Stimulated activated CD4-positive, alpha-beta T cell treated with anti-CD3 and anti-CD28 coated beads, Interleukin-2, amount 100 ng/mL, for 24 hours (primary cell): ENCODE data around the gene LIPC.

Experiments
- DNase-seq, 2 donors: peaks; one replicate each; pipeline ENCODE4 v3.0.0-alpha.2; 2020

Gene LIPC

DNA sequence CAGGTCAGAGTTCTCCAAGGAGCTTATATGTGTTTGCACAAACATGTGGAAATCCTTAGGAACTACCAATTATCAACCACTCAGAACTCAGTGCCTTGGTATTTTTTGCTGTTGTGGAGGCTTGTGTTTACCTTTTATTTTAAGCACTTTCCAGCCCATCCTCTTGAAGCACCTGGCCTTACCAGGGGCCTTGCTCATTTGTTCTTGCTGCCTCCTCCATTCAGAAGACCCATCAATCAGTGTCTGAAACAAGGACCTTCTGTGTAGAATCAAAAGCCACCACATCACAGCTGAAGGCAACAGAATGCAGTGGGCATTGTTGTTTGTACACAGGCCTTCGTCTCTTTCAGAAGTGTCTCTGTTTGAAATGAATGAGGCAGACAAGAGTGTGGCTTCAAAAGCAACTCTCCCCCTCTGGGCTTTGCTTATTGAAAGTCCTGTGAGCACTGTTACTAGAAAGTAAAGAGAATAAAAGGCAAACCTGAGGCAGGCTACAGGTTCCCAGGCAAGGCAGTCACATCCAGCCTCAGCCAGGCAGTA, 24.5 kb upstream of the LIPC start:
- no peak for DNase-seq

- no peak for DNase-seq
Observed at GRCh38 chr15:58407778-58408177, 24.0 kb upstream of the LIPC start.

DNA sequence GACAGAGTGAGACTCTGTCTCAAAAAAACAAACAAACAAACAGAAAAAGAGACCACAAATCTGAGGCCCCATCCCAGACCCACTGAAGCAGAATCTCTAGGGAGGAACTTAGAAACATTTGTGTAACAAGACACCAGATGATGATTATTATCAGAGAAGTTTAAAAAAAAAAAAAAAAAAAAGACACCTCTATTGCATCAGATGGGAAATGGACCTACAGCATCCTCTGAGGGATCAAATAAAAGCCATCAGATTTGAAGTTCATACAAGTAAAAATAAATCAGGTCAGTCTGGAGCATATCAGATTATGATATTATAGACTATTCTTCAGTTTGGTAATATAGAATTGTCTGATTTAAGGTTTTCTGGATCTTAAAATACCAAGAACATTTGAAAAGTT, 21.9 kb upstream of the LIPC start:
- DNase-seq, result no peak

DNA sequence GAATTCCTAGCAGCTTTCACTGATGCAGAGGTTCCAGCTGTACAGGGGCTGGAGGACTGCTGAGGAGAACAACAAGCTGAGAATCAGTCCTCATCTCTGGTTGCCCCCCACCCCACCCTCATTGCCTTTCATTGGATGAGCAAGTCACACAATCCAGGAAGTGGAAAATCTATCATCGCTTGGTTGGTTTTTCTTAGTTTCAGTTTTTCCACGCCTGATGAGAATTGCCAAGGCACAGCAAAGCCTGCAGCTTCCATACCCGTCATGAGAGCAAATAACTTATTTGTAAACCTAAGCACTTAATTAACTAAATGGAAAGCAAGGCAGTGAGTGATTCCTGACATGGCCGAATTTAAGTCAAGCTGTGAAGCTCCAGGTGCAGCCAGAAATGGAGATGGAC, 21.4 kb upstream of the LIPC start:
- peak; percentile 27 to 30 for DNase-seq

DNA sequence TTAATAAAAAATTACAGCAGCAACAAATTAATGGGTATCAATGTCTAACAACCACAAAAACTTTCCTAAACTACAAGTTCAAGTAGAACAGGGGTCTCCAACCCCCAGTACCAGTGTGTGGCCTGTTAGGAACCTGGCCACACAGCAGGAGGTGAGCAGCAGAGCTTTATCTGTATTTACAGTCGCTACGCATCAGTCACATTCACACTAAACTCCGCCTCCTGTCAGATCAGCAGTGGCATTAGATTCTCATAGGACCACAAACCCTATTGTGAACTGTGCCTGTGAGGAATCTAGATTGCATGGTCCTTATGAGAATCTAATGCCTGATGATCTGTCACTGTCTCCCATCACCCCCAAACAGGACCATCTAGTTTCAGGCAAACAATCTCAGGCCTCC, 18.5 kb upstream of the LIPC start:
- no peak for DNase-seq

DNA sequence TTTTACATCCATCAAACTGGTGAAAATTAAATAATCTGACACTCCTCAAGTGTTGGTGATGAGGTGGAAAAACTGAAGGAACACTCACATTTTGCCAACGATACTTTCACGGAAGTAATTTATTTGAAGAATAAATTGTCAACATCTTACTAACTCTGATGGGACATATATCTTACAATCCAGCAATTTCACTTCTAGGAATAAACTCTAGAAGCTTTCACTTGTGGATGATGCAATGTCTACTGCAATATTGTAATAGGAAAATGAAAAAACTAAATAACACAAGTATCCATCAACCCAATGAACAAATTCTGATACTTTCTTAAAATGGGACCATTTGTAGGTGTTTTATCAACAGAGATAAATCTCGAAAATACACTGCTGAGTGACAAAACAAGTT, 16.2 kb upstream of the LIPC start:
- no peak for DNase-seq

DNA sequence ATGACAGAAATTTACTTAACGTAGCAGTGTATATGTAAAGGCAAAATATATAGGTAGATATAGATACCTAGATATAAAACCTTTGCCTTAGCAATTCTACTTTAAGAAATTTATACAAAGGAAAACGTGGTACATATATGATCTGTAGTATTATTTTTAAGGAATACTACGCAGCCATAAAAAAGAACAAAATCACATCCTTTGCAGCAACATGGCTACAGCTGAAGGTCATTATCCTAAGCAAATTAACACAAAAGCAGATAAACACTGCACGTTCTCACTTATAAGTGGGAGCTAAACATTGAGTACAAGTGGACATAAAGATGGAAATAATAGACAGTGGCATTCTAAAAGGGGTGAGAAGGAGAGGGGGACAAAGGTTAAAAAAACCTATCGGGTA, 14.8 kb upstream of the LIPC start:
- DNase-seq, result no peak

GRCh38 chr15:58418135-58418534, 13.7 kb upstream of the LIPC start:
- DNase-seq, result no peak

- no peak for DNase-seq
Observed at GRCh38 chr15:58419803-58420524, 11.8 kb upstream of the LIPC start.

- no peak for DNase-seq
Observed at GRCh38 chr15:58420579-58421043, 11.2 kb upstream of the LIPC start.

- no peak for DNase-seq
Observed at GRCh38 chr15:58423205-58423604, 8.6 kb upstream of the LIPC start.

GRCh38 chr15:58423831-58424608, 7.8 kb upstream of the LIPC start:
- DNase-seq, result no peak

DNA sequence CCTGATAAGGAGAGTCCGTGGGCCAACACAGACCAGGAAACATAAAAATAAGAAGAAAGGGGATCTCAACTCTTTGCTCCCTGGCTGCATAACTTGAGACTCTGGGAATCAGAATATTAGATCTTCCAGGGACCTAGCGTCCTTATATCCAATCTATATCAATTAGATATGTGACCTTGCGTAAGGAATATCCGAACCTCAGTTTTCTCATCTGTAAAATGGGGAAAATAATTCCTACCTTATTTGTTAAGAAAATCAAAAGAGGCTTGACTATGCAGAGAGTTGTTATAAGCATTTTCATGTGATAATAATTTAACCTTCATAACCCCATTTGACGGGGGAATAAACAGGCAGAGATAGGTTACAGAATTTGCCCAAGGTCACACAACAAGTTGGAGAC, 7.1 kb upstream of the LIPC start:
- DNase-seq, result no peak

DNA sequence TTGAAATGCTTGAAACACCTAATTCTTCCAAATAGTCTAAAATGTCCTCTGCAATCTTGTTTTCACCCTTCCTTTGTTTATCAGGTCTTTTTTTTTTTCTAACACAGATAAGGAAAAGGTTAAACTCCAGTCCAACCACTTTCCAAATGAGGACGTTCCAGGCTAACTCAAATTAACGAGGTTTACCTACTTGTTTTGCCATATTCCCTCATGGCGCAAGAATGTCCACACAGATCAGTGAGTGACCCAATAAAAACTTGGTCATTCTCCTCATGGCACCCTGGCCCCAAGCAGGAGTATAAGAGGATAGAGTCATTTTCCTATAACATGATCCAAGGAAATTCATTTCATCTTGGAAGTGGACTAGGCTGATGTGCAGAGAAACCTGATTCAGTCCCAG, 6.6 kb upstream of the LIPC start:
- DNase-seq, result no peak

GRCh38 chr15:58425834-58426233, 6.0 kb upstream of the LIPC start:
- DNase-seq, result no peak

DNA sequence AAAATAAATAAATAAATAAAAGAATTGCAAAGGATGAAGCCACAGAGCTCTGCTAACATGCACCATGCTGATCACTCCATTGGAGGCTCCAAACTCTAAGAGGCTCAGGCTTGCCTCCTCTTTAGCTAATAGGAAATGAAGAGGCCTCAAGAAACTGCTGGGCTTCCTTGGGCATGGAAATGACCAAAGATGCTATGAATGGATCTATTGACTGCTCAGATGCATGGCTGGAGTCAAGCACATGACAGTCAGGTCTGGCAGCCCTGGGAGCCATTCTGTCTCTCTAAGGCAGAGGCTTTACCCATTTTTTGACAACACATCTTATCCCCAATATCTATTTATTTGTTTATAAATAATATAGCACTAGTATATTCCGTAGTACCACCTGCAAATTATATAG, 5.3 kb upstream of the LIPC start:
- DNase-seq, result no peak

DNA sequence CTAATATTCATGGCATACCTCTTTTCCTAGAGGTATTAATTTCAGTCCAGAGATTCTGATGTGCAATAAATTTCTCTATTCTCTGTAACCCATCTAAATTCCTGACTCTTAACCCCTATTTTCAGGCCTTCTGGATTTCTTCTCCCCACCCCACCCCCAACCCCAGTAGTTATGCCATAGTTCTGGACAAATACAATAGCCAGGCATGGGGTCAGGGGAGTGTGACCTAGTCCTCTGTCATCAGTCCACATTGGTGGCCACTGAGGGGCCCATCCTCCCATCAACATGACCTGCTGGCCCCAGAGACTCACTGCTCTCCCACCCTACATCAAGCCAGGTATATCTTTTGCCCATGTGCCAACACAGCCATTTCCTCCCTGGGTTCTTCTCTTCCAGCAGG, 3.8 kb upstream of the LIPC start:
- no peak for DNase-seq

DNA sequence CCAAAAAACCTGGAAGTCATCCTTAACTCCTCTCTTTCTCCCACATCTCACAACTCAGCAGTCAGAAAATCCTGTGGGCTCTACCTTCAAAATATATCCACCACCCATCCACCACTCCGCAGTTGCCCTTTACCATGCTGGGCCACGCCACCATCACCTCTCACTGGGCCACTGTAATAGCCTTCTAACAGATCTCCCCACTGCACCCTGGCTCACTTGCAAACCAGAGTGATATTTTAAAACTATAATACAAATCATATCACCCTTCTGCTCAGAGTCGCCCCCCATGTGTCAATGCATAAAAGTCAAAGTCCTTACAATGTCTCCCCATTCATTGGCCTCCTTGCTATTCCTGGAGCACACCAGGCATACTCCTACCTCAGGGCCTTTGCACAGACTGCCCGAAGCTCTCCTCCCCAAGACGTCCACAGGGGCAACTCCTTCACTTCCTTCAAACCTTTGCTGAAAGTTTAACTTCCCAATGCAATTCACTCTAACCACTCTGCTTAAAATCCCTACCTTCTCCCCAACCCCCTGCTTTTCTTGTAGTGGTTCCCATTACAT, 1.5 kb upstream of the LIPC start:
- DNase-seq, result no peak

- DNase-seq, result no peak
Observed at GRCh38 chr15:58432401-58432800, 610 bp downstream of the LIPC start.

- DNase-seq, result no peak
Observed at GRCh38 chr15:58433597-58434333, 2.0 kb downstream of the LIPC start.

DNA sequence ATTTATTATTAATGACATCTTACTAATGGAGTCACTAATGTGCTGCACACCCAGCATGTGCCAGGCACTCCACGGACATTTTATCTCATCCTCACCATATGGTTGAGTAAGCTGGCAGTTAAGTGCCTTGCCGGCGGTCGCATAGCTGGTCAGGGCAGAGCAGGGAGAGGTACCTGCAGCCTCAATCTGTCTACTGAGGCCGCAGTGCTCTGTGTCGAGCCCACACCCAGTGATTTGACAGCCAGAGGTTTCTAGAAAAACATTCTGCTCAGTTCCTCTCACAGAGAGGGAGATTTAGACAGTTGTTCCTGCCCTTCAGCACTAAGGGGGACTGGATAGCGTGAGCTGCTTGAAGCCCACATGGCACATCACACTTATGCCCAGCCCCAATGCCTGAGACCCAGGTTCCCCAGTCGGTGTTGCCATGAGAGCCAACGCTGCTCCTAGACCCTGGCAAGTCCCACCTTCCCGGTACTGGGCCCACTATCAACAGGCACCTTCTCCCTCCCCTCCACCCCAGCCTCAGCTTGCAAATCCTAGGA, 2.6 kb downstream of the LIPC start:
- no peak for DNase-seq

GRCh38 chr15:58436552-58436951, 4.8 kb downstream of the LIPC start:
- DNase-seq, result no peak

GRCh38 chr15:58437531-58438105, 5.8 kb downstream of the LIPC start:
- DNase-seq, result no peak
